Fibroblast of villous mesenchyme (primary cell): ENCODE results near the gene DCST2. TPM values are rescaled to one million over a fixed set of nuclear protein-coding genes. Genes with fewer than 3 reads are reported as not detected.

ENCODE experiments used
- DNase-seq: peaks from one replicate; pipeline ENCODE4 v3.0.0-alpha.2; 2010; ENCODE audit warnings: low read depth
- H3K4me3 ChIP-seq: 2 replicates; pipeline ENCODE4 v1.5.1; 2011; ENCODE audit warnings: low read depth, mild to moderate bottlenecking, low read length
- total RNA-seq: library from RNA; depleted of rRNA; stranded (reverse); fragments of >200 nt; gene quantifications from 2 replicates; pipeline ENCODE4 v1.2.3, GENCODE V29; 2012
- TF ChIP-seq, protein P1 (sequence below): IDR thresholded peaks from 2 replicates; pipeline ENCODE4 v1.5.1; 2012; ENCODE audit warnings: low read depth, mild to moderate bottlenecking, low read length; ENCODE audit not compliant: insufficient read depth

The DCST2 gene
- total RNA-seq, 1 donor, result not detected

DNA sequence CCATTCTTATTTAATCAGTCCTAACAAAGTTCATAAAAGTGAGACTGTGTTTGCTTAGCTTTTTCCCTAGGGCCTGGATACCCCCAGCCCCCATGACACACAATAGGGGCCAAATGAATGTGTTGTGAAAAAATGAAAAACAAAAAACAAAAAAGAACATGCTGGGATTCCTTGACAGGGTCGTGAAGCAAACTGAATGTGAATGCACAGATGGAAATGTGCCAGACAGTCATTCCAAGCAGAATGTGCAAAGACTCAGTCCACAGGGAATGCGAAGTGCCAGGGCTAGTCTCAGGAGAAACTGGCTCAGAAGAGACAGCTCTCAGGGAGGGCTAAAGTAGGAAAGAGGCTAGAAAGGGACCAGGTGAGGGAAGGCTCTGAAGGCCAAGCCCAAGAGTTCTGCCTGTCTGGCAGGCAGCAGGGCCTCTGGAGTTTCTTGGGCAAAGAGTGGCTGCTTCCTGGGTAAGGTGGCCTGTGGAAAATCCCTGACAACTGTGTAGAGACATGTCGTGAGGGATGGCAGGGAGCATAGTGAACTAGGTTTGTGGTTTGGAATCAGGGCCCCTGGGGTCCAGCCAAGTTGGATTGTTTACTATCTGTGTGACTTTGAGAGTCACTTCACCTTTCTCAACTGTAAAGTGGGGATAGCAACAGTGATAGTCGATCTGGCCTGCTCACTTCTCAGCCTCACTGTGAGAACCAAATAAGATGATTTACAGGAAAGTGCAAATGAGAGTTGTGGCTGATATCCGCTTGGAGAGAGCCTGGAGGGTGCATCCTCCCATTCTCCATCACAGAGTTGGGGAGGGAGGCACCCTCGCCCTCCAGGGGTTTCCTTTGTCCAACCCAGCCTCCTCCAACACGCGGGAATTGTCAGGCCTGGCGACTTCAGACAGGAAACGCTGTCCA lies 16.3 kb upstream of the DCST2 start:
- TF ChIP-seq, protein P1, sequence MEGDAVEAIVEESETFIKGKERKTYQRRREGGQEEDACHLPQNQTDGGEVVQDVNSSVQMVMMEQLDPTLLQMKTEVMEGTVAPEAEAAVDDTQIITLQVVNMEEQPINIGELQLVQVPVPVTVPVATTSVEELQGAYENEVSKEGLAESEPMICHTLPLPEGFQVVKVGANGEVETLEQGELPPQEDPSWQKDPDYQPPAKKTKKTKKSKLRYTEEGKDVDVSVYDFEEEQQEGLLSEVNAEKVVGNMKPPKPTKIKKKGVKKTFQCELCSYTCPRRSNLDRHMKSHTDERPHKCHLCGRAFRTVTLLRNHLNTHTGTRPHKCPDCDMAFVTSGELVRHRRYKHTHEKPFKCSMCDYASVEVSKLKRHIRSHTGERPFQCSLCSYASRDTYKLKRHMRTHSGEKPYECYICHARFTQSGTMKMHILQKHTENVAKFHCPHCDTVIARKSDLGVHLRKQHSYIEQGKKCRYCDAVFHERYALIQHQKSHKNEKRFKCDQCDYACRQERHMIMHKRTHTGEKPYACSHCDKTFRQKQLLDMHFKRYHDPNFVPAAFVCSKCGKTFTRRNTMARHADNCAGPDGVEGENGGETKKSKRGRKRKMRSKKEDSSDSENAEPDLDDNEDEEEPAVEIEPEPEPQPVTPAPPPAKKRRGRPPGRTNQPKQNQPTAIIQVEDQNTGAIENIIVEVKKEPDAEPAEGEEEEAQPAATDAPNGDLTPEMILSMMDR, result no peak
- peak overlapping the region; percentile 74 for H3K4me3 ChIP-seq
- no peak for DNase-seq

DNA sequence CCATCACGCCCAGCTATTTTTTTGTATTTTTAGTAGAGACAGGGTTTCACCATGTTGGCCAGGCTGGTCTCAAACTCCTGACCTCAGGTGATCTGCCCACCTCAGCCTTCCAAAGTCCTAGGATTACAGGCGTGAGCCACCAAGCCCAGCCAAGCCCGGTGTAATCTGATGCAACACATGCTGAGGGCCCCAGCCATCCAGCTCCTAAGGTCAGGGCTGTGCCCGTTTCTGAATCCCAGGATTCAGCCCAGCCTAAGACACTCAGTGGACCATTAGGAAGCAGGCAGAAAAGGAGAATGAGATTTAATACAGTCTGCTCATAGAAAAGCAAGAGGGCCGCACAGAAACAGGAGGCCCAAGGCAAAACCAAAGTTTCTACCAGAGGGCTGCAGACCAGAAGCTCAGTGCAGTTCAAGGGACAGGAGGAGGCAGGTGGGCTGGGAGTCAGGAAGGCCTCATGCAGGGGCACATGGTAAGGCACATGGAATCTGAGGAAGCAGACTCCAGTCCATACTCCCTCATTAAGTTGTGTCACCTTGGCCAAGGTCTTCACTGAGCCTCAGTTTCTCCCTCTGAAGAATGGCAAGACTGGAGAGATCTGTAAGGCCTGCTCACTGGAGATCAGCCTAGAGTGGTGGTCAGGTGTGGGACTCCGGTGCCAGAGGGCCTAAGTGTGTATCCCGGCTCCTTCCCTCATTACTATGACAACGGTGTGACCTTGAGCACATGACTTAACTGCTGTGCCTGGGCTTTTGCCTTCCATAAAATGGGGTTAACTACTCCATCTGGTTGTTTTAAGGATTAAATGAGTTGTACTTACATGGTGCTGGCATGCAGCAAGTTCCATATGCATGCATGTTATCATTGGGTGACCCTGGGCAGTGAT lies 15.1 kb upstream of the DCST2 start:
- H3K4me3 ChIP-seq, result no peak overlapping the region
- no peak for DNase-seq
- TF ChIP-seq, protein P1, result no peak

DNA sequence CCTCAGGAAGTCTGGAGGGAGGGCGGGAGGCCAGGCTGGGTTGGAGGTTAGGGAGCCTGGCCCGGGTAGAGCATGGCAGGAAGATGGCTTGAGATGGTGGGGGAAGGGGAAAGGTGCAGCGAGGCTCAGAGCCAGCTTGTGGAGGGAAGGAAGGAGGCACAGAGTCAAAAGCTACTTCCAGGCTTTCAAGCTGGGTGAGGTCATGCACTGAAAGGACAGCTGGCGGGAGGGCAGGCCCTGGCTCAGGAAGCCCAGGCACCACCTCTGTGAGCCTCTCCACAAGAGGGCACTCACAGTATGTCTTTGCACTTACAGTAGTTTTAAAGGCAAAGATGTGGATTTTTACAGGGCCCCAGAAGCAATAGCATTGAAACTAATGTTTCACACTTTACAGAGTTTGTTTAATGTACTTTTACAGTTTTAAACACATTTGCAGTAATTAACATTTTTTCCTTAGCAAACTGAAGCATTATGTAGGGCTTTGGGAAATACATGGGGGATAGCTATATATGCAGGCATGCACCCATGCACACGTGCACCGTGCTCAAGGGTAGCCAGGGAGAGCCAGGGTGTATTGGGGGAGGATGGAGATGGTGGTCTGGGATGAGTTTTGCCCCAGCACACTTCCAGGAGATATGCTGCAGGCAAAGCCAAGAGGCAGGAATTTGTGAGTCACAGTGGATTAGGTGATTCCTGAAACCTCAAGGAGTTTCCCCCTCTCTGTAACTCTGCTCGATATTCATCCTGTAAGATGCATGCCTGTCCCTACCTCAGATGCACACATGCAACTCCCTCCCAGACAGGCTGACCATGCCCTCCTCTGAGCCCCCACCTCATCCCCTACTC lies 11.5 kb upstream of the DCST2 start:
- H3K4me3 ChIP-seq, result no peak overlapping the region
- peak; percentile 83 for DNase-seq
- TF ChIP-seq, protein P1, result peak; percentile 77

DNA sequence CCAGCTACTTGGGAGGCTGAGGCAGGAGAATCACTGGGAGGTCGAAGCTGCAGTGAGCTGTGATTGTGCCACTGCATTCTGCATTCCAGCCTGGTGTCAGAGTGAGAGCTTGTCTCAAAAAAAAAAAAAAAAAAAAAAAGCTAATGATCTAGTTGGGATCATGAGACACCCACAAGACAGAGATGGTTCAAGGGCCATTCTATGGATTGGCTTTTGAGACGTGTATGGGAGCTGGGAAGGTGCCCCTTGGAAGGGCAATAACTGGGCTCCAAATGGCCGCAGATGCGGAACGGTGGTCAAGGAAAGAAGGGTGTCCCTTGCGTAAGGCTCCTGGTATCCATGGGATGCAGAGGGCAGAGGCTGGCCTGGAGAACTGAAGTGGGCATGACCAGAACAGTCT lies 10.8 kb upstream of the DCST2 start:
- DNase-seq, result no peak
- TF ChIP-seq, protein P1, result no peak
- no peak overlapping the region for H3K4me3 ChIP-seq

DNA sequence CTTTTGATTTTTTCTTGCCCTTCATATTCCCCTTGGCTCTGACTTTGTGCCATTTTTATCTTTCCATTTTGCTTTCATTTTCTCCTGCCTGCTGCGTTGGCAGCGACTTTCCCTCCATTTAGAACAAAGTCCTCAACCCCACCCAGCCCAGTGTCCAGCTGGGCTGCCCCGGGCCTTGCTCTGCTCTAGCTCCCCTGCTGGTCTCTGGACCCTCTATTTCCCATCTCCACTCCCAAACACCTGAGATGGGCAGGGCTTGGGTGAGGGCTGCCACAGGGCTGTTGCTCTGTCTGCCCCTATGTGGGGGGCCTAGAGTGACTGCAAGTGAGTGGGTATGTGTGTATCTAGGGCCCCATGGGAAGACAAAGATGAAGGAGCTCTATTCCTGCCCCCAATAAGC lies 10.2 kb upstream of the DCST2 start:
- H3K4me3 ChIP-seq, result no peak overlapping the region
- DNase-seq, result no peak
- TF ChIP-seq, protein P1, result no peak

DNA sequence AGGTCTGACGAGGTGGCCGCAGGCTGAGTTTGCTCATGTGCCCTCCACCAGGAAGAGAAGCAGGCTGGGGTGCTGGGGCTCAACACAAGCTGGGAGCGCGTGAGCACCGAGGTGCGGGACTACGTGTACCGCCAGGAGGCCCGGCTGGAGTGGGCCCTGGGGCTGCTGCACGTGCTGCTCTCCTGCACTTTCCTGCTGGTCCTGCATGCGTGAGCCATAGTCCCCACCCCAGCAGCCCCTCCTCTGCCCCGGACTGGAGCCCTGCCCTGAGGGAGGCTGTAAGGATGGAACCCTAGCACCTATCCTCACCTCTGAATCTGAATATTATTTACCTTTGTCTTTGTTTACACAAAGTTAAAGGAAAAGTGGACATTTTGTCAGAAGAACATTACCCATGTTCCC lies 9.7 kb upstream of the DCST2 start:
- DNase-seq, result no peak
- no peak overlapping the region for H3K4me3 ChIP-seq
- TF ChIP-seq, protein P1, result no peak
